Hematopoietic multipotent progenitor cell treated with erythropoietin and hydrocortisone succinate and interleukin-3 and kit ligand, for 15 days (in vitro differentiated cells): ENCODE results near the gene REXO2.

Experiments used
- DNase-seq: peaks from one replicate; pipeline ENCODE4 v3.0.0-alpha.2; 2015; ENCODE audit warnings: low spot score

REXO2 gene

DNA sequence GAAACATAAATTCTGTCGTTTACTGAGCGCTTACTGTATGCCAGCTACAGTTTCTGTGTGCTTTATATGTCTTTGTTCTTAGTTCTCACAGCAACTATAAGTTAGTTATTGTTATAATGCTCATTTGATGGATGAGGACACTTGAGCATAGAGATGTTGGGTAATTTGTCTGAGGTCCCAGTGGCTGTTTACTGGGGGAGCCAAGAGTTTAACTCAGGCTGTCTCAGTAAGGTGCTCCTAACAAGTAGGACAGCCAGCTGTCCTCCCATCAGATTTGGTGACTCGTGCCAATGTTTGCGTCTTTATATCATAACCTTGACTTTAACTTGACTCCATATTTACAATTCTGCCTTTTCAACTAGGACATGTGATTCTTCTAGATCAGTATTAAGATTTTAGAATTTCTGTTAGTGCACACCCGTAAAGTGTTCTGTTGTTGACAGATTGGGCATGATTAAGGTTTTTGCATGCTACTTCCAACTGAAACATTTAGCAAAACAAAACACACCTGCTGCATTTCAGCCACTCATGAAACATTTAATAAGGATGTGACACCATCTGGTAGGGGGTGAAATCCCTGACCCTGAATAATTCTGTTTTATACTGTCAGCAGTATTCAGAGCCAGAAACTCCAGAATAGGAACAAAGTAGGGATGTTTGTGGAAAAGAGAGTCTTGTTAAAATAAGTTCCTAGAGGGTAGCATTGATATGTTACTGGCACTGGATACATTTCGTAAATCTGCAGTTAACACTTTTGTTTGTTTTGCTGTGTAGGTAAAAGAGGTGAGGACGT lies 1.9 kb downstream of the REXO2 start:
- DNase-seq: peak; percentile 63

GRCh38 chr11:114441921-114442320 lies 2.7 kb downstream of the REXO2 start:
- peak; percentile 41 for DNase-seq

DNA sequence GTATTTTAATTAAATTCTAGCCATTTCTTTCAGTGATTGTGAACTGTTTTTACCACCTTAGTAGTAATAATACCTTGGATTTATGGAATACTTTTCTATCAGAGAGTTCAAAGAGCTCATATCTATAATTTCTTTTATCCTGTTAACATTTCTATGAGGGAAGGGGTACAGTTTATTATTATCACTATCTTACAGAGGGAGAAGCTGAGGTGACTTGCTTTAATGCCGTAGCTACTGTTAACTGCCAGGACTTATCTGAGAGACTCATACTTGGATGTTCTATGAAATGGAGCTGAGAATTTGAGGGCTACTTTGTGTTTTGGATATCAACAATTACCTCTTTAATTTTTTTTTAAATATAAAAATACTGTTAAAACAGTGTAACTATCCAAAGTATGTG lies 3.3 kb downstream of the REXO2 start:
- peak; percentile 73 for DNase-seq

- DNase-seq: no peak
Observed at GRCh38 chr11:114447444-114447843, 8.2 kb downstream of the REXO2 start.

DNA sequence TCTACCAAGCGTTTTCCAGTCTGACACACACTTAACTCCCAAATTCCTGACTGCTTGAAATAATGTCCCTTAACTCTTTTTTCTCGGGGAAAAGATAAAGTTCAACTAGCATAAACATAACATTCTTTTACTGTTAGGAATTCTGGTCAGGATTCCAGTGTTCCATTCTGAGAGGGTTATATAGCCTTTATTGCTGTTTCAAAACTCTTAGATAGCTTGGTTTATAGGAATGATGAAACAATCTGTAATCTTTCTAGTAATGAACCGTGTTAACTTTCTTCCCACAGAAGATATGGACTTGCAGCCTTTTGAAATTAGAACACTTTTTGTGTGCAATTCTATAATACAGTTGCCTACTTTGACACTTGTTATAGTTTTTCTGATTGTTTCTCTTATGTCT lies 8.6 kb downstream of the REXO2 start:
- peak; percentile 50 for DNase-seq

GRCh38 chr11:114448749-114449482 lies 9.6 kb downstream of the REXO2 start:
- DNase-seq: peak; percentile 51

DNA sequence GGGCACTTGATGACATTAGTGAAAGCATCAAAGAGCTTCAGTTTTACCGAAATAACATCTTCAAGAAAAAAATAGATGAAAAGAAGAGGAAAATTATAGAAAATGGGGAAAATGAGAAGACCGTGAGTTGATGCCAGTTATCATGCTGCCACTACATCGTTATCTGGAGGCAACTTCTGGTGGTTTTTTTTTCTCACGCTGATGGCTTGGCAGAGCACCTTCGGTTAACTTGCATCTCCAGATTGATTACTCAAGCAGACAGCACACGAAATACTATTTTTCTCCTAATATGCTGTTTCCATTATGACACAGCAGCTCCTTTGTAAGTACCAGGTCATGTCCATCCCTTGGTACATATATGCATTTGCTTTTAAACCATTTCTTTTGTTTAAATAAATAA lies 10.6 kb downstream of the REXO2 start:
- DNase-seq: peak; percentile 91

GRCh38 chr11:114452399-114452798 lies 13.1 kb downstream of the REXO2 start:
- DNase-seq: no peak

DNA sequence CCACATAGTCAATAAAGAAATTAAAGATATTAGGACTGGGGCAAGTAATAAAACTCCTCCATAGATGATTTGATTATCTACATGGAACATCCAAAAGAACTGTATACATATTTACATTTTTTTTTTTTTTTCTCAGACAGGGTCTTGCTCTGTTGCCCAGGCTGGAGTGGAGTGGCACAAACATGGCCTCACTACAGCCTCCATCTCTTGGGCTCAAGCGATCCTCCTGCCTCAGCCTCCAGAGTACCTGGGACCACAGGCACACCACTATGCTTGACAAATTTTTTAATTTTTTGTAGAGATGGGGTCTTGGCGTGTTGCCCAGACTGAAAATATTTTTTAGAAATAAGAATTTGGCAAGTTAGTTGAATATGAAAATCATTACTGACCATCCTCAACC lies 24.7 kb downstream of the REXO2 start:
- DNase-seq: no peak

DNA sequence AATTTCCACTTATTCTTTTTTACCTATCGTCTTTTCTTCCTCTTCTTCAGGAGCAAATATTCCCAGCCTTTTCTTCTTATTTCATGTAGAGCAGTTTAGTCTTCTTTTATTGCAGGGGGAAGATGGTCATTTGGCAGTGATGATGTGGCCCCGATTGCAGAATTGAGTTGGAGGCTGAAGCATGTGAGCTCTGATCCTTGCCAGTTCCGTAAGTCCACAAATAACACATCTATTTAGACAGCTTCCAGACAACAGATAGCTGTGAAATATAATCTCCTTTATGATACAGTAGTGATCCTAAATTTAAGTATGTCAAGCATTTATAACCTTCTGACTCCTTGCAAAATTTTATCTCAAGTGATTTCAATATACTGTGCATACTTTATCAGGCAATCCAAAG lies 27.5 kb downstream of the REXO2 start:
- DNase-seq: no peak

GRCh38 chr11:114472661-114473060 lies 33.4 kb downstream of the REXO2 start:
- DNase-seq: no peak

DNA sequence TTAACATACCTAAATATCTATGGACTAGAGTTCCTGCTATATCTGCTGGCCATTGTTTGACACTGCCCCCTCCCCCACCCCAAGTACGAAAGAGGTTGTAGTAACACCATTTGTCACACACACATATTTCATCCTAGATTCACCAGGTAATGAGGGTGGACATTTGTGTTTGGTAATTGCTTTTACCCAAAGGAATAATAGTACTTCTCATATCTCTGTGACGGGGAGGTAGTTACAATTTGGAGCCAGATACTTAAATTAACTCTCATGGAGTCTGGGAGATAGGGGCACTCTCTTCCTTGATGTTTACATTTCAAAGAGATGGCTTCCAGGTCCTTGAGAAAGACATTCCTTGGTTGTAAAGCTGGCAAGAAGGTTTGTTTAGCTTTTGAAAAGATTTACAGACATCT lies 38.7 kb downstream of the REXO2 start:
- DNase-seq: no peak

GRCh38 chr11:114478768-114479167 lies 39.5 kb downstream of the REXO2 start:
- DNase-seq: peak; percentile 18

- no peak for DNase-seq
Observed at GRCh38 chr11:114479331-114479730, 40.1 kb downstream of the REXO2 start.

DNA sequence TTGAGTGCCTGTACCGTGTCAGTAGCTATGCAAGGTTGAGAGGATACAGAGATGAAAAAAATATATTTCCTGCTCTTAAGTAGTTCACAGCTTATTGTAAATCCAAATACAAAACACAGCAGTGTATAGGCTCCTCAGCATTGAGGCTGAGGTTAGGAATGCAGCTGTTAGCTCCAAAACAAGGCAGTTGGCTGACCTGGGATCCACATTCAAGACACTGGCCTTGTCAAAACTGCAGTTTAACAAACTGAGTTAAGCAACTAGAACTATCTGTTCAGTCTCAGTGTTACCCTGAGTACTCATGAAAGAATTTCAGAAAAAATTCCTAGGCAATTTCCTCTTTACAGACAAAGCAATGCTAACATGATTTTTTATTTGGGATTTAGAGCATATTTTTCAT lies 42.8 kb downstream of the REXO2 start:
- no peak for DNase-seq

- no peak for DNase-seq
Observed at GRCh38 chr11:114483929-114484328, 44.7 kb downstream of the REXO2 start.

- DNase-seq: peak; percentile 13
Observed at GRCh38 chr11:114496915-114497314, 57.6 kb downstream of the REXO2 start.

DNA sequence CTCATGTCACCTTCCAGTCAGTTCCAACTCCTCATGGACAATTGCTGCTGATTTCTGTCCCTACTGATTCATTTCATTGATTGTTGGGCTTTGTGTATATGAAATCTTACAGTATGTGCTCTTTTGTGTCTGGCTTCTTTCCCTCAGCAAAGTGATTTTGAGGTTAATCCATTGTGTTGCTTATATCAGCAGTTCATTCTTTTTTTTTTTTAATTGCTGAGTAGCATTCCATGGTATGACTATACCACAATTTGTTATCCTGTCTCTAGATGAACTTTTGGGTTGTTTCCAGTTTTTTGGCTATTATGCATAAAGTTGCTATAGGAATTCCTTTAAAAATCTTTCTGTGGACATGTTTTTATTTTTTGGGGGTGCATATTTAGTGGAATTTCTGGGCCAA lies 60.5 kb downstream of the REXO2 start:
- no peak for DNase-seq
